HepG2 (cell line): ENCODE results near the gene VEZT. TPM values are rescaled to one million over a fixed set of nuclear protein-coding genes. Genes with fewer than 3 reads are reported as not detected.

Experiments
- ATAC-seq: fragments of 200-7000 bp; cut with Tn5 transposase; 3 replicates; pipeline ENCODE4 v1.9.1; 2020; ENCODE audit warnings: mild to moderate bottlenecking, moderate library complexity
- BruUV-seq: library from RNA; stranded (reverse); fragments of 400-500 nt; replicated peaks from 2 replicates; lab custom pipeline; 2021; lab: Mats Ljungman, UMichigan
- CTCF ChIA-PET: fragments of 300-600 bp; formaldehyde crosslinking; extraction: SDS; loops from one replicate; lab custom pipeline; 2021; ENCODE audit warnings: low total read pairs, inconsistent platforms, low intra/inter-chr PET ratio; lab: Yijun Ruan, JAX
- POLR2A ChIA-PET: fragments of 350-600 bp; sonication (Branson Sonifier 250); formaldehyde crosslinking; loops from one replicate; lab custom pipeline; 2020; ENCODE audit warnings: antibody characterized with exemption, inconsistent platforms; lab: Yijun Ruan, JAX
- DNase-seq: peaks from one replicate; pipeline ENCODE4 v3.0.0-alpha.2; 2015; ENCODE audit warnings: low spot score
- FAIRE-seq: peaks from 3 replicates; lab custom pipeline; 2011; peaks lifted over from hg19 to GRCh38; lab: Jason Lieb, UNC
- H2AFZ ChIP-seq: one replicate; pipeline ENCODE4 v1.6.1; 2011; ENCODE audit warnings: low read length, inconsistent platforms
- H3K27ac ChIP-seq: fragments of 300-600 bp; 3 replicates; pipeline ENCODE4 v1.8.0; 2011; ENCODE audit warnings: mixed run types, mild to moderate bottlenecking, mixed read lengths, low read length, inconsistent platforms; ENCODE audit not compliant: insufficient read depth; ENCODE audit errors: extremely low read length
- H3K27me3 ChIP-seq, 2 experiments: fragments of 200-600 bp in 1 of 2; 2 replicates in 1 of 2; 3 replicates in 1 of 2; pipeline versions ENCODE4 v1.6.0 to v1.8.0; 2011; ENCODE audit warnings: low read length in 2 of 2, mild to moderate bottlenecking in 2 of 2, moderate library complexity in 2 of 2, inconsistent platforms in 1 of 2; ENCODE audit not compliant: insufficient read depth in 2 of 2, control insufficient read depth in 1 of 2
- H3K36me3 ChIP-seq, 2 experiments: fragments of 200-600 bp in 1 of 2; replicated peaks in 1 of 2; 2 replicates in 1 of 2; 3 replicates in 1 of 2; pipeline versions ENCODE4 v1.5.1 to v1.8.0; 2011; ENCODE audit warnings: low read length in 2 of 2, inconsistent platforms in 1 of 2; ENCODE audit not compliant: insufficient read depth in 2 of 2, control insufficient read depth in 1 of 2
- H3K4me1 ChIP-seq: 2 replicates; pipeline ENCODE4 v1.5.1; 2012; ENCODE audit warnings: low read length, inconsistent platforms; ENCODE audit not compliant: insufficient read depth
- H3K4me2 ChIP-seq: 2 replicates; pipeline ENCODE4 v1.6.0; 2011; ENCODE audit warnings: low read depth, low read length, inconsistent platforms
- H3K4me3 ChIP-seq, 3 experiments: fragments of 200-600 bp in 1 of 3; sonication (generic), shearing (Covaris generic) in 1 of 3; replicated peaks in 1 of 3; 2 replicates each; pipeline ENCODE4 v1.5.1; 2011 to 2016; ENCODE audit warnings: low read length in 3 of 3, inconsistent platforms in 2 of 3, low read depth in 2 of 3, mild to moderate bottlenecking in 2 of 3, control low read depth in 1 of 3, mixed read lengths in 1 of 3; ENCODE audit not compliant: insufficient read depth in 1 of 3
- H3K79me2 ChIP-seq: one replicate; pipeline ENCODE4 v1.6.1; 2011; ENCODE audit warnings: low read length, inconsistent platforms; ENCODE audit not compliant: insufficient read depth
- H3K9ac ChIP-seq: 2 replicates; pipeline ENCODE4 v1.6.0; 2011; ENCODE audit warnings: mild to moderate bottlenecking, low read depth, low read length, inconsistent platforms; ENCODE audit not compliant: insufficient read depth
- H3K9me3 ChIP-seq: 2 replicates; pipeline ENCODE4 v1.5.1; 2012; ENCODE audit warnings: mild to moderate bottlenecking, low read length
- H4K20me1 ChIP-seq: 2 replicates; pipeline ENCODE4 v1.6.0; 2011; ENCODE audit warnings: inconsistent platforms, mild to moderate bottlenecking, low read length, moderate library complexity; ENCODE audit not compliant: insufficient read depth
- NFATC3 ChIP-seq: sonication (generic); formaldehyde crosslinking; IDR thresholded peaks from 2 replicates; pipeline ENCODE4 v1.5.1; 2020; ENCODE audit warnings: mild to moderate bottlenecking, missing genetic modification reagents
- RBFOX2 ChIP-seq: fragments of 200-400 bp; formaldehyde crosslinking; IDR thresholded peaks from 2 replicates; pipeline ENCODE4 v1.6.1; 2017; ENCODE audit warnings: low read depth, mild to moderate bottlenecking, low read length
- ZHX2 ChIP-seq, 2 experiments: sonication (generic) in 1 of 2; formaldehyde crosslinking in 1 of 2; IDR thresholded peaks; 2 replicates each; pipeline versions ENCODE4 v1.6.1 to v1.9.0; 2014 to 2022; ENCODE audit warnings: antibody characterized with exemption in 1 of 2, borderline replicate concordance in 1 of 2, inconsistent platforms in 1 of 2, low read depth in 1 of 2, missing genetic modification reagents in 1 of 2
- ZNF136 ChIP-seq: sonication (generic); formaldehyde crosslinking; IDR thresholded peaks from 2 replicates; pipeline ENCODE4 v1.8.1; 2022; ENCODE audit warnings: low read depth, mild to moderate bottlenecking, moderate library complexity, missing genetic modification reagents
- ZNF224 ChIP-seq: sonication (generic); formaldehyde crosslinking; IDR thresholded peaks from 2 replicates; pipeline ENCODE4 v1.5.0; 2020; ENCODE audit warnings: mild to moderate bottlenecking, missing genetic modification reagents
- ZNF781 ChIP-seq: sonication (generic); formaldehyde crosslinking; IDR thresholded peaks from 2 replicates; pipeline ENCODE4 v1.5.1; 2020; ENCODE audit warnings: borderline replicate concordance, mild to moderate bottlenecking, missing genetic modification reagents; ENCODE audit errors: not compliant biosample characterization
- WGBS: methylation state at CpG from one replicate; pipeline ENCODE4 v1.1.6; 2017; ENCODE audit warnings: low lambda C conversion rate; 5-methylcytosine and 5-hydroxymethylcytosine counted together
- in situ Hi-C: cut with HindIII; loops from 2 replicates; pipeline ENCODE4 v1.10.0; 2017; ENCODE audit warnings: low pct_unique_long_range_greater_than_20kb; ENCODE audit not compliant: extremely low pct_ligation_motif_present
- intact Hi-C: fragments of 100-400 bp; cut with micrococcal nuclease; formaldehyde crosslinking; loops from one replicate; pipeline ENCODE4 v1.10.0; 2022; ENCODE audit not compliant: unreplicated experiment
- polyA plus RNA-seq, 8 experiments: library from polyadenylated mRNA; depleted of rRNA in 3 of 8; stranded (reverse) in 7 of 8; unstranded in 1 of 8; fragments of >200 nt; fragmentation: Illumina TruSeq in 4 of 8; extraction: Trizol in 4 of 8; gene quantifications; 2 replicates each; pipeline versions ENCODE4 v1.2.1 to v1.2.3, GENCODE V29; 2011 to 2016; ENCODE audit warnings: low read depth in 4 of 8, missing spikeins in 1 of 8, mixed read lengths in 1 of 8; ENCODE audit not compliant: insufficient read depth in 1 of 8
- total RNA-seq, 5 experiments: library from RNA; depleted of rRNA; stranded (reverse); fragments of >200 nt; fragmentation: Illumina TruSeq; extraction: Trizol; gene quantifications; 2 replicates each; pipeline ENCODE4 v1.2.3, GENCODE V29; 2016; ENCODE audit warnings: low read depth in 1 of 5

VEZT gene
- total and polyA plus RNA-seq, 2 of the 13 experiments (the other 11 are each of a cell fraction or from before 2014, with no cell fraction given): 35.5 to 51.6 TPM

- TF ChIP-seq ZHX2 (IDR thresholded peaks at IDR 0.05; ENCODE audit: low read depth): no peak
- TF ChIP-seq ZHX2 (CRISPR knock-in tag; IDR thresholded peaks at IDR 0.05; ENCODE audit: borderline replicate concordance): no peak
- TF ChIP-seq RBFOX2: no peak
- no peak for TF ChIP-seq ZNF224 (CRISPR knock-in tag)
- no peak for TF ChIP-seq NFATC3
Measured at GRCh38 chr12:95179011-95179410, 38.6 kb upstream of the VEZT start (continued).

- Histone ChIP-seq H3K79me2 (no peaks in the 10 kb centered on the region), H3K9ac (no peak overlapping the region), H3K4me3 (no peak overlapping the region), H3K36me3 (peaks cover 0 to 1% of the 10 kb centered on the region in 2 experiments; a peak in 1 of 5 replicates), H2AFZ (no peak overlapping the region), H3K4me1 (no peaks in the 10 kb centered on the region), H3K27ac (no peak overlapping the region), H3K4me2 (no peak overlapping the region), H3K27me3 (no peaks in the 10 kb centered on the region), H4K20me1 (no peaks in the 10 kb centered on the region), H3K9me3 (no peaks in the 10 kb centered on the region)
- no peak for TF ChIP-seq ZNF781 (CRISPR knock-in tag)
- no peak for TF ChIP-seq ZNF136 (CRISPR knock-in tag)
- in situ Hi-C loops (no loop called here), intact Hi-C loops (no loop called here)
- 96% methylated on average over 2 of the region's 2 CpGs for WGBS
- CTCF ChIA-PET: no interaction called here
- ATAC-seq (no peak), DNase-seq (no peak), FAIRE-seq (no peak)
- no TSS peak for BruUV-seq
- POLR2A ChIA-PET: no interaction called here
Measured at GRCh38 chr12:95181103-95181502, 36.5 kb upstream of the VEZT start.
